Karpas-422 (cell line): ENCODE results near the gene CASZ1. TPM values are rescaled to one million over a fixed set of nuclear protein-coding genes. Genes with fewer than 3 reads are reported as not detected.

Experiments
- DNase-seq: peaks from one replicate; pipeline ENCODE4 v3.0.0-alpha.2; 2015
- H2AFZ ChIP-seq: fragments of 200-600 bp; sonication (generic); 2 replicates; pipeline ENCODE4 v1.6.1; 2014; ENCODE audit warnings: antibody characterized with exemption, low read length, mixed read lengths
- H3K27ac ChIP-seq: fragments of 200-600 bp; sonication (generic); 2 replicates; pipeline ENCODE4 v1.5.1; 2014; ENCODE audit warnings: mild to moderate bottlenecking, low read length, moderate library complexity
- H3K27me3 ChIP-seq: fragments of 200-600 bp; sonication (generic); 2 replicates; pipeline ENCODE4 v1.6.1; 2014; ENCODE audit warnings: low read length, mixed read lengths
- H3K36me3 ChIP-seq: fragments of 200-600 bp; sonication (generic); 2 replicates; pipeline ENCODE4 v1.6.1; 2014; ENCODE audit warnings: low read length, mixed read lengths; ENCODE audit not compliant: insufficient read depth
- H3K4me1 ChIP-seq: fragments of 200-600 bp; sonication (generic); 2 replicates; pipeline ENCODE4 v1.6.1; 2014; ENCODE audit warnings: mild to moderate bottlenecking, low read length, mixed read lengths
- H3K4me2 ChIP-seq: fragments of 200-600 bp; sonication (generic); 2 replicates; pipeline ENCODE4 v1.6.1; 2014; ENCODE audit warnings: low read length, low read depth, mild to moderate bottlenecking; ENCODE audit not compliant: poor library complexity, severe bottlenecking
- H3K4me3 ChIP-seq: fragments of 200-600 bp; sonication (generic); 2 replicates; pipeline ENCODE4 v1.5.1; 2014; ENCODE audit warnings: mild to moderate bottlenecking, antibody characterized with exemption, low read length, mixed read lengths
- H3K79me2 ChIP-seq: fragments of 200-600 bp; sonication (generic); 2 replicates; pipeline ENCODE4 v1.6.1; 2014; ENCODE audit warnings: mild to moderate bottlenecking, low read length, mixed read lengths
- H3K9ac ChIP-seq: fragments of 200-600 bp; sonication (generic); 2 replicates; pipeline ENCODE4 v1.6.0; 2014; ENCODE audit warnings: low read length
- H3K9me2 ChIP-seq: fragments of 200-600 bp; sonication (generic), shearing (Covaris generic); replicated peaks from 2 replicates; pipeline ENCODE4 v1.6.0; 2014; ENCODE audit warnings: mild to moderate bottlenecking, low read length, moderate library complexity; ENCODE audit not compliant: insufficient read depth
- H3K9me3 ChIP-seq: fragments of 300-700, 200-600 bp; sonication (generic); 2 replicates; pipeline ENCODE4 v1.6.1; 2014; ENCODE audit warnings: low read length, mixed read lengths
- H4K20me1 ChIP-seq: fragments of 200-600 bp; sonication (generic); 2 replicates; pipeline ENCODE4 v1.6.1; 2014; ENCODE audit warnings: mild to moderate bottlenecking, antibody characterized with exemption, low read length, low read depth; ENCODE audit not compliant: insufficient read depth
- total RNA-seq: library from RNA; depleted of rRNA; stranded (reverse); fragments of >200 nt; shearing (Covaris generic); gene quantifications from 2 replicates; pipeline ENCODE4 v1.2.3, GENCODE V29; 2014; ENCODE audit warnings: low replicate concordance

CASZ1 gene
- total RNA-seq, 1 experiment from 2014 or later, result 1.3 TPM

DNA sequence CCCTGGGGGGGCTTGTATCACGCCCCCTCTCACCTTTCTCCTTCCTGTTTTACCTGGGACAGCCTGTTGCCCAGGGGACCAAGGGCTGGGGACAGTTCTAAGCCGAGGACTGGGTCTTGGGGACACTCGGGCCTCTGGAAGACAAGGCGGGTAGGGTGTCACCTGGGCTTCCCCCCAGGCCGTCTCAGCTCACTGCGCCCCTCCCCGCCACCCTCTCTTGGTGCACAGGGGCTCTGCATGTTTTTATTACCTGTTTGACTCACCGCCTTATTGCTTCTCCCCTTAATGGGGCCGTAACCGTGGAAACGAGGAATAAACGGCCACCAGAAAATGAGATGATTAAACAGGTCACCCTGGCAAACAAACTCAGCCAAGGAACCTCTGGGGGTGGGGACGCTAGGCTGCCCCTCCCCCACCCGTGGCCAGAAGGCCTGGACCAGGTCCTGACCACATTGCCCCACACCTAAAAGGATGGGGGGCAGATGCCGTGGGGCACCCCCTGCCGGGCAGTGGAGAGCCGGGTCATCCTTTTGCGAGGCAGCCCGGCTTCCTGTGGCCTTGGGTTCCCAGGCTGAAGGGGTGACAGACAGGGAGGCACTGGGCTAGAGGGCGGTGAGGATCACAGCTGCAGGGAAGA lies 109.9 kb downstream of the CASZ1 start:
- peaks cover 4% of the 10 kb centered on the region; the same call in 1 of the 2 replicates for H4K20me1 ChIP-seq
- no peaks in the 10 kb centered on the region for H3K27me3 ChIP-seq
- H3K4me2 ChIP-seq, result no peak overlapping the region
- H3K4me1 ChIP-seq, result no peaks in the 10 kb centered on the region
- H3K9me2 ChIP-seq, result no peaks in the 10 kb centered on the region
- H3K9ac ChIP-seq, result no peak overlapping the region
- H3K4me3 ChIP-seq, result no peak overlapping the region
- no peak overlapping the region for H3K27ac ChIP-seq
- no peak overlapping the region for H2AFZ ChIP-seq
- H3K9me3 ChIP-seq, result no peaks in the 10 kb centered on the region
- H3K79me2 ChIP-seq, result no peaks in the 10 kb centered on the region
- H3K36me3 ChIP-seq, result no peaks in the 10 kb centered on the region
- no peak for DNase-seq

DNA sequence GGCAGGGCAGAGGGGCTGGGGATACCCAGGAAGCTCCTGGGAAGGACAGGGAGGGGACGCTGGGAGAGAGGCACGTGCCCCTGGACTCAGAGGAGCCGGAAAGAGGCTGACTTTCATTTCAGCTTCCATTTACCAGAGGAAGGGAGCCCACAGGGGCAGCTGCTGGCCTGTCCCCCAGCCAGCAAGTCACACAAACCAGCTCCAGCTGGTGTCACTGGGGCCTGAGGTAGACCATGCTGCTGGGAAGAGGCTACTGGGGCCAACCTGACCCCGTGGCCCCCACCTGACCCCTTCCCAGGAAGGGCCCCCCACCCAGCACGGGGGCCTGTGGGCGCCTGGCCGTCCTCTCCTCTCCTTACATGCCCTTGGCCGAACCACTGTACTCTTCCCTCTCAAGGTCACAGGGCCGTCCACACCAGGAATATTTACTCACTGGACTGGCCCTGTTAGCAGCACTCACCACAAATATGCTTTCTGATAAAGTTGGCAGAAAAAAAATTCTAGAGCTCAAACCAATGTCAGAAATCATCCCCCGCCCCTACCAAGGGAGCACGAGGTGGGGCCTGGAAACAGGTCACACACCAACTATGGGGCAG lies 110.5 kb downstream of the CASZ1 start:
- Histone ChIP-seq H3K9me3 (no peaks in the 10 kb centered on the region), H3K36me3 (no peaks in the 10 kb centered on the region), H3K9ac (no peak overlapping the region), H2AFZ (no peak overlapping the region), H3K4me1 (no peaks in the 10 kb centered on the region), H3K9me2 (no peaks in the 10 kb centered on the region), H3K79me2 (no peaks in the 10 kb centered on the region), H3K27me3 (no peaks in the 10 kb centered on the region), H3K4me2 (no peak overlapping the region), H3K4me3 (no peak overlapping the region), H3K27ac (no peak overlapping the region), H4K20me1 (peaks cover 4% of the 10 kb centered on the region; the same call in 1 of the 2 replicates)
- DNase-seq, result no peak

DNA sequence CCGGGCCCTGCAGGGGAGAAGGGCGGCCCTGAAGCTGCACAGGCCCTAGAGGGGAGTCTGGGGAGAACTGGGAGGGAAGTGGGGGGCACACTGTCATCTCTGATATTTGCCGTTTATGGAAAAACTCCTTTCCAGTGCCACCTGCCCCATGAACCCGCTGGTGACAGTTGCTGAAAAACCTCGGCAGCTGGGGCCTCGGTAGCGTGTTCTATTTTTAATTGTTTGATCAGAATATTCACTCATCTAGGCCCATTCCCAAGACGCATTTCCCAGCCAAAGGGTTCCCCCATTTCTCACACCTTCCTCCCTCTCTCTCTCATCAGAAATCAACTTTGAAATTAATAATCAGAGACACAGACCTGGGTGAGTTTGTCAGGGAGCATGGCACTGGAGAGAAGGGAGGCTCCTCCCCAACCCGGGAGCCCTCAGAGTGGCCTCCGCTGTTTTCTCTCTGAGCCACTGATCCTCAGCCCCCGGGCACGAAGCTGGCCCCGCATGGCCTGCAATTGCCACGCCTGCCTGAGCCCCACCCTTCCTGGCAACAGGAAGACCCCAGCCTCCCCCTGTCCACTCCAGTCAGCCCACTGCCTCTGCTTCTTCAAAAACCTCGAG lies 111.1 kb downstream of the CASZ1 start:
- H3K4me1 ChIP-seq, result no peaks in the 10 kb centered on the region
- H3K36me3 ChIP-seq, result no peaks in the 10 kb centered on the region
- H3K9ac ChIP-seq, result no peak overlapping the region
- H3K79me2 ChIP-seq, result no peaks in the 10 kb centered on the region
- H3K4me3 ChIP-seq, result no peak overlapping the region
- H3K27me3 ChIP-seq, result no peaks in the 10 kb centered on the region
- H2AFZ ChIP-seq, result no peak overlapping the region
- H3K27ac ChIP-seq, result no peak overlapping the region
- H3K9me3 ChIP-seq, result no peaks in the 10 kb centered on the region
- H3K9me2 ChIP-seq, result no peaks in the 10 kb centered on the region
- no peak for DNase-seq
- no peak overlapping the region for H3K4me2 ChIP-seq
- H4K20me1 ChIP-seq, result peaks cover 3% of the 10 kb centered on the region; the same call in 1 of the 2 replicates

DNA sequence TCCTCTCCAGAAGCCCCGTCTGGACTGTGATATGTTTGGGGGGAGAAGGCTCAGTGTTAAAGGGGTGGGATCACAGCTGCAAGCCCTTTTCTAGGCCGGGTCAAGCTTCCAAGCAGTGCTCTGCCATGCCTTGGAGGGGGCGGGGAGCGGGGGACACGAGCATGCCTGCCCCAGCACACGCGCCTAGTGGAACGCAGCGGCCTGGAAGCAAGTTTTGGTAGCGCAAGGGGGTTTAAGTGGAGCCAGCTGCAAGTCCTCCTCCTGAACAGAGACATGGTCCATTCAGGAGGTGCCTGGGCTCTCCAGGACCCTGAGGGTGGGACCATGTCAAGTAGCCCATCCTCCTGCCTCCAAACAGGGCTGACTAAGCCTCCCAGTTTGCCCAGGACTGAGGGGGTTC lies 112.2 kb downstream of the CASZ1 start:
- H3K4me3 ChIP-seq, result no peak overlapping the region
- no peak overlapping the region for H3K9ac ChIP-seq
- H4K20me1 ChIP-seq, result no peaks in the 10 kb centered on the region; the same call in 1 of the 2 replicates
- H2AFZ ChIP-seq, result no peak overlapping the region
- H3K79me2 ChIP-seq, result no peaks in the 10 kb centered on the region
- H3K4me2 ChIP-seq, result no peak overlapping the region
- H3K9me3 ChIP-seq, result no peaks in the 10 kb centered on the region
- no peaks in the 10 kb centered on the region for H3K4me1 ChIP-seq
- H3K36me3 ChIP-seq, result no peaks in the 10 kb centered on the region
- no peak overlapping the region for H3K27ac ChIP-seq
- no peaks in the 10 kb centered on the region for H3K9me2 ChIP-seq
- no peak for DNase-seq
- no peaks in the 10 kb centered on the region for H3K27me3 ChIP-seq

DNA sequence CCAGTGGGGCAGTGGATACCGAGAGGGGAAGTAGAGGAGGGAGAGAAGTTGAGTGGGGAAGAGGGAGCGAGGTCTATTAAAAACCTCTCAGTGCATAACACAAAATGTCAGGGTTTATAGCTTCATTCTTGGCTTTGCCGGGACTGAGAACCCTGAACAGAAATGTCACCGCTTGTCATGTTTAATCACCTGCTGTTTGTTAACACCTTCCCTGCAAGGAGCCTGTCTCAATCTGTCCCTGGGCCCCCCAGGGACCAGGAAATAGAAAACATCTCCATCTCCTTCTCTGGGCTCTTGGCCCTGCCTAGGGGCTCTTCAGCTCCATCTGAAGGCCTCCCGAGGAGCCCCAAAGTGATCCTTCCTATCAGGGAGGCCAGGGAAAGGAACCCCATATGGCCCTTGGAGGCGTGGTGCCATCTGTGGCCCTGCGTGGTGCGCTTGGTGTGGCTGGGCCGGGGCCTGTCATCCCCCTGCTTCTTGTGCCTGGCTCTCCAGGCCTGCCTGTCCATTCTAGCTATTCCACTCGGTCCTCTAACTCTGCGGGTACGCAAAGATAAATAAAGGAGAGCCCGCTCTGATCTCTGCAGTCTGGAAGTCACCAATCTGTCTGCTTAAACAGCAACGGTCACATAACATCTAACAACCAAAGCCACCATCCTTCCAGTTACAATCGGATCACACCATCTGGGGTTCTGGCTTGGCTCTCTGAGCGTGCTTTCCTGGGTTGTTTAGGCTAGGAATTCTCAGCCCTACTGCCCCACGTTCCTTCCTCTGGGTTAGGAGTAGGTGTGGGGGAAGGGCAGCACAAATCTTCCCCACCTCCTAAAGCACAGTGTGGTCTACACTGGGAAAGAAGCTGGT lies 113.8 kb downstream of the CASZ1 start:
- H3K4me2 ChIP-seq, result no peak overlapping the region
- no peaks in the 10 kb centered on the region for H3K79me2 ChIP-seq
- H3K27me3 ChIP-seq, result no peaks in the 10 kb centered on the region
- H2AFZ ChIP-seq, result no peak overlapping the region
- no peaks in the 10 kb centered on the region for H3K4me1 ChIP-seq
- H3K9ac ChIP-seq, result no peak overlapping the region
- H3K4me3 ChIP-seq, result no peak overlapping the region
- no peaks in the 10 kb centered on the region; the same call in 1 of the 2 replicates for H4K20me1 ChIP-seq
- H3K27ac ChIP-seq, result no peak overlapping the region
- H3K36me3 ChIP-seq, result no peaks in the 10 kb centered on the region
- H3K9me2 ChIP-seq, result no peaks in the 10 kb centered on the region
- DNase-seq, result no peak
- no peaks in the 10 kb centered on the region for H3K9me3 ChIP-seq

DNA sequence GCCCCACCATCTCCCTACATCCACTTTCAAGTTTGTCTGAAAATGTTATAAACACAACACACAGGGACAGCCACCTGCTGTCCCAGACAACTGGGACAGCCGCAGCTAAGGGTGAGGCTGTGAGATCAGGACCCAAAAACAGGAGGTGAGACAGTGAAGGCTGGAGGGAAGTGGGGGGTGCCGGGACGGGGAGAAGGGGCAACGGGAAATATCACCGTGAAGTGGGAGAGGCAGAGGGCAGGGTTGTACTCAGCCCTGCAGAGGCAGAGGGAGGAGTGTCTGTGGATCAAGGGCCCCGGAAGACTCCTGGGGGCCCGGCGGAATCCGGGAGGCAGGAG lies 114.4 kb downstream of the CASZ1 start:
- Histone ChIP-seq H3K9ac (no peak overlapping the region), H3K79me2 (no peaks in the 10 kb centered on the region), H3K9me3 (no peaks in the 10 kb centered on the region), H3K4me2 (no peak overlapping the region), H3K36me3 (no peaks in the 10 kb centered on the region), H3K4me1 (no peaks in the 10 kb centered on the region), H2AFZ (no peak overlapping the region), H3K27ac (no peak overlapping the region), H3K4me3 (no peak overlapping the region), H3K27me3 (no peaks in the 10 kb centered on the region), H3K9me2 (no peaks in the 10 kb centered on the region), H4K20me1 (no peaks in the 10 kb centered on the region; the same call in 1 of the 2 replicates)
- DNase-seq, result no peak

DNA sequence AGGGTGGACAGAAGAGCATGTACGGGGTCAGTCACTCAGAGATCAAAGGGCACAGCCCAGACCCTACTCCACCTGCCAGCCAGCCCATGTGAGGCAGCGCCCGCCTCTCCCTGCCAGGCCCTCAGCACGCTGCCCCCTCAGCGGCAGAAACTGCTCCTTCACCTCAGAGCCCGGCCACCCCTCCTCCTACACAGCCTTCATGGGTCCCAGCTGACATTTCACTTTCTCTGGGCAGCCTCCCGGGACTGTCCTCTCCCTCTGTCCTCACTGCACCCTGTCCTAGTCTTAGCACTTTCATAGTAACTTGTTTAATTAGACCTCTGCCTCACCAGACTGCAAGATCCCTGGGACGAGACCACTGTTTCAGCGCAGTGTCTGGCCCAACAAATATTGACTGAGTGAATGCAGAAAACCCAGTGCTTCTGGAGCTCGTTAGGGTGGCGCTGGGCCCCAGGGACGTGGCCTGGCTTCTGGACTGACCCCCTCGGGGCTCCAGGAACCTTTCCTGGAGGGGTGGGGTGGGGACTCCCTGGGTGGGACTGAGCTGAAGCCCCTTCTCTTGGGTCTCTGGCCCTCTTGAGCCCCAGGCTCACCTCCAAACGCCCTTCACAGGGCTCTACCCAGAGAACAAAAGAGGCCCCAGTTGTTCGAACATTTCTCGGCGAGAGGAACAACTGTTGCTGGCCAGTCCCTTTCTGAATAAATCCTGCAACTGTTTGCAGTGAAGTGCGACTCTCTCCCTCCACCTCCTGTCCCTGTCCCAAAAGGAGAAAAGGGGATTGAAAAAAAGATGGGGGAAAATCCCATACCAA lies 114.9 kb downstream of the CASZ1 start:
- Histone ChIP-seq H3K9me2 (no peaks in the 10 kb centered on the region), H3K36me3 (no peaks in the 10 kb centered on the region), H3K27me3 (no peaks in the 10 kb centered on the region), H4K20me1 (no peaks in the 10 kb centered on the region; the same call in 1 of the 2 replicates), H3K4me1 (no peaks in the 10 kb centered on the region), H3K4me2 (no peak overlapping the region), H3K27ac (no peak overlapping the region), H3K9ac (no peak overlapping the region), H3K4me3 (no peak overlapping the region), H2AFZ (no peak overlapping the region), H3K79me2 (no peaks in the 10 kb centered on the region), H3K9me3 (no peaks in the 10 kb centered on the region)
- DNase-seq, result no peak
